ENCODE measurements around the gene BCAT1. TPM values are rescaled to one million over a fixed set of nuclear protein-coding genes. Genes with fewer than 3 reads are reported as not detected.

Gene BCAT1
- total RNA-seq, 4 donors from 2014 or later = 11.4 to 39.3 (median 18.0) TPM

- no peaks in the 10 kb centered on the region for H3K9me3 ChIP-seq
- TF ChIP-seq POLR2AphosphoS5 (IDR thresholded peaks at IDR 0.05) (no peak), EP300 (IDR thresholded peaks at IDR 0.05) (no peak), CTCF (IDR thresholded peaks at IDR 0.05) (no peak), POLR2A (IDR thresholded peaks at IDR 0.05) (no peak)
- ATAC-seq = no peak
- 94 to 100% methylated on average over 1 to 3 of the region's 3 CpGs for WGBS, 2 donors (ENCODE audit: low coverage in 1 of 2)
- H3K4me1 ChIP-seq = peaks cover 0 to 19% (median 0%) of the 10 kb centered on the region in 3 donors
- H3K4me3 ChIP-seq = no peak overlapping the region
- H3K36me3 ChIP-seq = no peaks in the 10 kb centered on the region
- H3K27ac ChIP-seq = no peak overlapping the region
- peaks cover 26% of the 10 kb centered on the region for H3K27me3 ChIP-seq
Observed at GRCh38 chr12:24898606-24899005, 50.3 kb downstream of the BCAT1 start.

GRCh38 chr12:24898185-24898584 lies 50.7 kb downstream of the BCAT1 start:
- Histone ChIP-seq H3K27ac (no peak overlapping the region), H3K36me3 (no peaks in the 10 kb centered on the region), H3K4me3 (no peak overlapping the region), H3K27me3 (peaks cover 22% of the 10 kb centered on the region), H3K9me3 (no peaks in the 10 kb centered on the region), H3K4me1 (peaks cover 0 to 15% (median 0%) of the 10 kb centered on the region in 3 donors)
- ATAC-seq = peak; percentile 51
- TF ChIP-seq CTCF (IDR thresholded peaks at IDR 0.05) = no peak
- peak; percentile 49 for TF ChIP-seq POLR2AphosphoS5 (IDR thresholded peaks at IDR 0.05)
- 46 to 100% methylated on average over 1 of the region's 1 CpG for WGBS, 2 donors (ENCODE audit: low coverage in 1 of 2)

GRCh38 chr12:24896171-24896570 lies 52.7 kb downstream of the BCAT1 start:
- Histone ChIP-seq H3K36me3 (no peaks in the 10 kb centered on the region), H3K4me3 (no peak overlapping the region), H3K4me1 (no peaks in the 10 kb centered on the region), H3K9me3 (no peaks in the 10 kb centered on the region), H3K27me3 (peaks cover 6% of the 10 kb centered on the region), H3K27ac (peak overlapping the region in 3 of 4 donors; percentile 22 to 60 (median 35))
- TF ChIP-seq EP300 (IDR thresholded peaks at IDR 0.05) = no peak
- TF ChIP-seq POLR2A (IDR thresholded peaks at IDR 0.05) = no peak
- TF ChIP-seq POLR2AphosphoS5 (IDR thresholded peaks at IDR 0.05) = no peak
- TF ChIP-seq CTCF (IDR thresholded peaks at IDR 0.05) = no peak
- ATAC-seq = peak; percentile 52
- WGBS, 2 donors (ENCODE audit: low coverage in 1 of 2) = 48 to 65% methylated on average over 3 to 6 of the region's 6 CpGs

- Histone ChIP-seq H3K27me3 (peaks cover 6% of the 10 kb centered on the region), H3K4me1 (no peaks in the 10 kb centered on the region), H3K9me3 (no peaks in the 10 kb centered on the region), H3K36me3 (no peaks in the 10 kb centered on the region), H3K27ac (peak overlapping the region in 1 of 4 donors; percentile 22), H3K4me3 (no peak overlapping the region)
- TF ChIP-seq EP300 (IDR thresholded peaks at IDR 0.05) (no peak), POLR2AphosphoS5 (IDR thresholded peaks at IDR 0.05) (no peak), POLR2A (IDR thresholded peaks at IDR 0.05) (no peak), CTCF (IDR thresholded peaks at IDR 0.05) (no peak)
- WGBS, 2 donors (ENCODE audit: low coverage in 1 of 2) = 15% methylated on average over 1 of the region's 1 CpG; no CpG with 5 or more reads in 1 of the 2 donors
- ATAC-seq = no peak
Observed at GRCh38 chr12:24895612-24896011, 53.3 kb downstream of the BCAT1 start.

- TF ChIP-seq CTCF (IDR thresholded peaks at IDR 0.05) (no peak), POLR2AphosphoS5 (IDR thresholded peaks at IDR 0.05) (no peak), POLR2A (IDR thresholded peaks at IDR 0.05) (no peak), EP300 (IDR thresholded peaks at IDR 0.05) (no peak)
- H3K27ac ChIP-seq = no peak overlapping the region
- no peaks in the 10 kb centered on the region for H3K27me3 ChIP-seq
- no peak overlapping the region for H3K4me3 ChIP-seq
- no peaks in the 10 kb centered on the region for H3K4me1 ChIP-seq
- no peaks in the 10 kb centered on the region for H3K36me3 ChIP-seq
- 60 to 77% methylated on average over 3 of the region's 3 CpGs for WGBS, 2 donors (ENCODE audit: low coverage in 1 of 2)
- no peak for ATAC-seq
- no peaks in the 10 kb centered on the region for H3K9me3 ChIP-seq
Observed at GRCh38 chr12:24894879-24895278, 54.0 kb downstream of the BCAT1 start.
